Sigmoid colon (tissue), 7 donors: ENCODE data around the gene UGT2B7. TPM values are rescaled to one million over a fixed set of nuclear protein-coding genes. Genes with fewer than 3 reads are reported as not detected.

ENCODE experiments used
- DNase-seq: peaks from one replicate; pipeline ENCODE4 v3.0.0-alpha.2; 2019
- H3K27ac ChIP-seq, 4 donors: fragments of 200-600 bp; sonication (generic); one replicate each; pipeline ENCODE4 v1.5.1; 2016 to 2019; ENCODE audit warnings: mild to moderate bottlenecking in 1 of 4
- H3K27me3 ChIP-seq, 3 donors: fragments of 200-600 bp; sonication (generic); one replicate each; pipeline ENCODE4 v1.5.1; 2019; ENCODE audit warnings: mild to moderate bottlenecking in 1 of 3
- H3K36me3 ChIP-seq, 4 donors: fragments of 200-600 bp; sonication (generic); one replicate each; pipeline ENCODE4 v1.5.1; 2016 to 2019
- H3K4me1 ChIP-seq, 4 donors: fragments of 200-600 bp; sonication (generic); one replicate each; pipeline ENCODE4 v1.5.1; 2017 to 2019
- H3K4me3 ChIP-seq, 4 donors: fragments of 200-600 bp; sonication (generic); one replicate each; pipeline ENCODE4 v1.5.1; 2017 to 2019; ENCODE audit warnings: mild to moderate bottlenecking in 2 of 4, moderate library complexity in 1 of 4
- H3K9me3 ChIP-seq, 4 donors: fragments of 200-600 bp in 3 of 4; sonication (generic) in 3 of 4; one replicate each; pipeline versions ENCODE4 v1.5.1 to v1.6.1; 2013 to 2019
- EP300 ChIP-seq, 4 donors: sonication (generic); formaldehyde crosslinking; IDR thresholded peaks; one replicate each; pipeline ENCODE4 v1.6.1; 2017; ENCODE audit warnings: antibody characterized with exemption in 4 of 4
- POLR2A ChIP-seq, 2 donors: fragments of 450-650 bp; IDR thresholded peaks; one replicate each; pipeline ENCODE4 v1.6.1; 2016; ENCODE audit warnings: antibody characterized with exemption in 2 of 2, mild to moderate bottlenecking in 2 of 2, moderate library complexity in 2 of 2
- POLR2AphosphoS5 ChIP-seq, 4 donors: sonication (generic); formaldehyde crosslinking; IDR thresholded peaks; one replicate each; pipeline ENCODE4 v1.6.1; 2017; ENCODE audit warnings: antibody characterized with exemption in 4 of 4
- WGBS, 2 donors: extraction: QIAGEN DNeasy Blood & Tissue Kit; methylation state at CpG; one replicate each; pipeline ENCODE4 v1.1.7; 2013; 5-methylcytosine and 5-hydroxymethylcytosine counted together
- intact Hi-C: fragments of 100-400 bp; cut with DNase I; formaldehyde crosslinking; loops from one replicate; pipeline ENCODE4 v1.15.1; 2023
- polyA plus RNA-seq, 3 donors: library from polyadenylated mRNA; stranded (reverse); fragments of 200-250 nt; gene quantifications; one replicate each; pipeline ENCODE4 v1.2.3, GENCODE V29; 2013
- total RNA-seq, 4 donors: library from RNA; depleted of rRNA; stranded (reverse); fragments of >200 nt; gene quantifications; one replicate each; pipeline ENCODE4 v1.1.0, GENCODE V29; 2016
- TF ChIP-seq, protein P1 (sequence below), 4 experiments: fragments of 450-650 bp in 3 of 4; fragments of 200-600 bp in 1 of 4; IDR thresholded peaks; one replicate each; pipeline ENCODE4 v1.5.1; 2016 to 2019; ENCODE audit warnings: antibody characterized with exemption in 4 of 4, mild to moderate bottlenecking in 3 of 4, moderate library complexity in 2 of 4
- donor health status: healthy with polysubstance abuse.
- donor health status: Bipolar disorder and iron deficiency.
- donor health status: healthy.

The UGT2B7 gene
- total and polyA plus RNA-seq, 7 donors: 1.6 to 2.5 (median 2.4) TPM; not detected in 4

DNA sequence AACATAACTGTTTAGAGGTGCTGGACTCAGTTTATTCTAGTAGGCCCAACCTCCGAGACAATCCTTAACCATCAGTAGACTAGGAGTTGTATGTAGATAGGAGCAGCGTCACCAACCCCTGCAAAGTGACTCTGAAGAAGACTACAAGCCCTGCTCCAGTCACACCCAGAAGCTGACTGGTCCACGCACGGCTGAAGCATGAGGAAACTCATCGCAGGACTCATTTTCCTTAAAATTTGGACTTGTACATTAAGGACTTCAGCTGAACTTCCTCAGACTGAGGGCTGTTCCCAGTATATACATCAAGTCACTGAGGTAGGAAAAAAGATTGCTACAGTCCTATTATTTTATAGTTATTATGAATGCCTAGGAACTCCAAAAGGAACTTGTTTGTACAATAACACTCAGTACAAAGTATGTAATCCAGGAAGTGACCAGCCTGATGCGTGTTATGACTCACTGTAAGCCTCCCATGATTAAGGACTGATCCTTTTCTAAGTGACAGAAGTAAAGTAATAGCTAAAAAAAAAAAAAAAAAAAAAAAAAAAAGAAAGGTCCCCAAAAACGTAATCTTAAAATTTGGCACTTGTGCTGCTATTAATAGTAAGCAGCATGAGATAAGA lies 41.6 kb upstream of the UGT2B7 start:
- H3K4me1 ChIP-seq: no peaks in the 10 kb centered on the region
- DNase-seq: no peak
- no peaks in the 10 kb centered on the region for H3K36me3 ChIP-seq
- H3K27ac ChIP-seq: no peak overlapping the region
- H3K9me3 ChIP-seq: no peaks in the 10 kb centered on the region
- 77 to 82% methylated on average over 7 of the region's 7 CpGs for WGBS, 2 donors
- H3K27me3 ChIP-seq: no peaks in the 10 kb centered on the region
- H3K4me3 ChIP-seq: no peak overlapping the region
- TF ChIP-seq POLR2AphosphoS5 (IDR thresholded peaks at IDR 0.05) (no peak), POLR2A (IDR thresholded peaks at IDR 0.05) (no peak), EP300 (IDR thresholded peaks at IDR 0.05) (no peak)
- TF ChIP-seq, protein P1, sequence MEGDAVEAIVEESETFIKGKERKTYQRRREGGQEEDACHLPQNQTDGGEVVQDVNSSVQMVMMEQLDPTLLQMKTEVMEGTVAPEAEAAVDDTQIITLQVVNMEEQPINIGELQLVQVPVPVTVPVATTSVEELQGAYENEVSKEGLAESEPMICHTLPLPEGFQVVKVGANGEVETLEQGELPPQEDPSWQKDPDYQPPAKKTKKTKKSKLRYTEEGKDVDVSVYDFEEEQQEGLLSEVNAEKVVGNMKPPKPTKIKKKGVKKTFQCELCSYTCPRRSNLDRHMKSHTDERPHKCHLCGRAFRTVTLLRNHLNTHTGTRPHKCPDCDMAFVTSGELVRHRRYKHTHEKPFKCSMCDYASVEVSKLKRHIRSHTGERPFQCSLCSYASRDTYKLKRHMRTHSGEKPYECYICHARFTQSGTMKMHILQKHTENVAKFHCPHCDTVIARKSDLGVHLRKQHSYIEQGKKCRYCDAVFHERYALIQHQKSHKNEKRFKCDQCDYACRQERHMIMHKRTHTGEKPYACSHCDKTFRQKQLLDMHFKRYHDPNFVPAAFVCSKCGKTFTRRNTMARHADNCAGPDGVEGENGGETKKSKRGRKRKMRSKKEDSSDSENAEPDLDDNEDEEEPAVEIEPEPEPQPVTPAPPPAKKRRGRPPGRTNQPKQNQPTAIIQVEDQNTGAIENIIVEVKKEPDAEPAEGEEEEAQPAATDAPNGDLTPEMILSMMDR (IDR thresholded peaks at IDR 0.05): no peak
- intact Hi-C loops: no loop called here

DNA sequence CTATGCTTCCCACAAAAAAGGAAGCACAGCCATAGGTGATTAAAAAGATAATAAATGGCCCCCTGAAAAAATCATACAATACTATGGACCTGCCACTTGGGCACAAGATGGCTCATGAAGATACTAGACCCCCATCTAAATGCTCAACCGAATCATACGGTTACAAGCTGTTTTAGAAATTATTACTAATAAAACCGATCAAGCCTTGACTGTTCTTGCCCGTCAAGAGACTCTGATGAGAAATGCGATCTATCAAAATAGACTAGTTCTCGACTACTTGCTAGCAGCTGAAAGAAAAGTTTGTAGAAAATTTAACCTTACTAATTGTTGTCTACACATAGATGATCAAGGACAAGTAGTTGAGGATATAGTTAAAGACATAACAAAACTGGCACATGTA lies 40.1 kb upstream of the UGT2B7 start:
- H3K36me3 ChIP-seq: no peaks in the 10 kb centered on the region
- intact Hi-C loops: no loop called here
- DNase-seq: no peak
- no peak overlapping the region for H3K27ac ChIP-seq
- no peaks in the 10 kb centered on the region for H3K4me1 ChIP-seq
- H3K9me3 ChIP-seq: no peaks in the 10 kb centered on the region
- H3K27me3 ChIP-seq: no peaks in the 10 kb centered on the region
- TF ChIP-seq POLR2A (IDR thresholded peaks at IDR 0.05) (no peak), EP300 (IDR thresholded peaks at IDR 0.05) (no peak), POLR2AphosphoS5 (IDR thresholded peaks at IDR 0.05) (no peak)
- TF ChIP-seq, protein P1 (IDR thresholded peaks at IDR 0.05): no peak
- 94 to 96% methylated on average over 6 of the region's 6 CpGs for WGBS, 2 donors
- no peak overlapping the region for H3K4me3 ChIP-seq

DNA sequence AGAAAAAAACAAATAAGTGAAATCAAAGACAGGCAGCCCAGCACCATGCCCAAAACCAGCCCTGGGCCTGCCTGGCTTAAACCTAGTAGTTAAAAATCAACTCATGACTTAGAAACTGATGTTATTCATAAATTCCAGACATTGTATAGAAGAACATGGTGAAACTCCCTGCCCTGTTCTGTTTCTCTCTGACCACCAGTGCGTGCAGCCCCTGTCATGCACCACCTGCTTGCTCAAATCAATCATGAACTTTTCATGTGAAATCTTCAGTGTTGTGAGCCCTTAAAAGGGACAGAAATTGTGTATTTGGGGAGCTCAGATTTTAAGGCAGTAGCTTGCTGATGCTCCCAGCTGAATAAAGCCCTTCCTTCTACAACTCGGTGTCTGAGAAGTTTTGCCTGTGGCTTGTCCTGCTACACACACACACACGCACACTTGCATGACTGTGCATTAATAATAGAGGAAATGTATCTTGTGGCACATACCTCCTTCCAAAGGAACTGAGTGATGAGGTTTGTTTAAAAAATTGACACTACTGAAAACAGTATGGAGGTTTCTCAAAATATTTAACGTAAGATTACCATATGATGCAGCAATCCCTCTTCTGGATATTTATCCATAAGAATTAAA lies 39.2 kb upstream of the UGT2B7 start:
- H3K4me3 ChIP-seq: no peak overlapping the region
- intact Hi-C loops: no loop called here
- no peaks in the 10 kb centered on the region for H3K9me3 ChIP-seq
- no peak overlapping the region for H3K27ac ChIP-seq
- DNase-seq: no peak
- no peaks in the 10 kb centered on the region for H3K36me3 ChIP-seq
- TF ChIP-seq, protein P1 (IDR thresholded peaks at IDR 0.05): no peak
- TF ChIP-seq EP300 (IDR thresholded peaks at IDR 0.05): no peak
- no peak for TF ChIP-seq POLR2AphosphoS5 (IDR thresholded peaks at IDR 0.05)
- no peaks in the 10 kb centered on the region for H3K27me3 ChIP-seq
- H3K4me1 ChIP-seq: no peaks in the 10 kb centered on the region
- WGBS, 2 donors: 56 to 66% methylated on average over 4 of the region's 4 CpGs

DNA sequence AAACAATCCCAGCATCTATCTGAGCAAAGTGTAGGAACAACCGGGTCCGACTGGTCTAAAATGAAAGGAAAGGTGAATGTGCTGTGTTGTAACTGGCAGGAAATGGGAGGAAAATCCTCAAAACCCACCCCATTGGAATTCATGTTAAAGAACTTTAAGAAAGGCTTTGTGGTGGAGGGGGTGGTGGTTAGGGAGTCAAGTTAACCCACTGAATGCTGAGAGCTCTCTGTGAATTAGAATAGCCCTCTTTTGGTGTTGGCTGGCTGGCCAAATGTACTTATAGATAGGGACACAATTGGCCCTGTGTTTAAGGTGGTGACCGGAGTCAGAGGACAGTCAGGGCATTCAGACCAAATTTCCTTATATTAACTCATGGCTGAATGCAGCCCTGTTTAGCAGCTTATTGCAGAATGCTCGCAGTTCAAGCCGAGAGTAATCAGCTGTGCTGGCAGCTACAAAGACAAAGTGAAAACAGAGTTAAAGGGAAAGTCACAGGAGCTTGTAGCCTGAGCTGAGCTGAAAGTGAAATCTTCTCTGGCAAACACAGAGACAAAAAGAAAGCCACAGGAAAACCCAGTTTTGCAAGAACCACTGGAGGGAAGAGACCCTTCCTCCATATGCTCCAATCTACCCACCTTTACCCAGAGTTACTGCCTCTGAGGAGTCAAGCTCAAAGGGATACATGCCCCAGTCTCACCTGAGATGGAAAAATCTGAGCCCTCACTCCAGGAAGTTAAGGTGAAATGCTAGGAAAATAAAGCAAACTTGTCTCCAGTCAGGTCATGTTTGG lies 38.5 kb upstream of the UGT2B7 start:
- TF ChIP-seq POLR2AphosphoS5 (IDR thresholded peaks at IDR 0.05) (no peak), EP300 (IDR thresholded peaks at IDR 0.05) (no peak), POLR2A (IDR thresholded peaks at IDR 0.05) (no peak)
- TF ChIP-seq, protein P1 (IDR thresholded peaks at IDR 0.05): no peak
- DNase-seq: no peak
- H3K9me3 ChIP-seq: no peaks in the 10 kb centered on the region
- H3K27me3 ChIP-seq: no peaks in the 10 kb centered on the region
- no peak overlapping the region for H3K4me3 ChIP-seq
- no peaks in the 10 kb centered on the region for H3K36me3 ChIP-seq
- no peak overlapping the region for H3K27ac ChIP-seq
- 18 to 51% methylated on average over 5 of the region's 5 CpGs for WGBS, 2 donors
- no peaks in the 10 kb centered on the region for H3K4me1 ChIP-seq
- intact Hi-C loops: no loop called here
